ENCODE results near the gene OR6V1.

DNA sequence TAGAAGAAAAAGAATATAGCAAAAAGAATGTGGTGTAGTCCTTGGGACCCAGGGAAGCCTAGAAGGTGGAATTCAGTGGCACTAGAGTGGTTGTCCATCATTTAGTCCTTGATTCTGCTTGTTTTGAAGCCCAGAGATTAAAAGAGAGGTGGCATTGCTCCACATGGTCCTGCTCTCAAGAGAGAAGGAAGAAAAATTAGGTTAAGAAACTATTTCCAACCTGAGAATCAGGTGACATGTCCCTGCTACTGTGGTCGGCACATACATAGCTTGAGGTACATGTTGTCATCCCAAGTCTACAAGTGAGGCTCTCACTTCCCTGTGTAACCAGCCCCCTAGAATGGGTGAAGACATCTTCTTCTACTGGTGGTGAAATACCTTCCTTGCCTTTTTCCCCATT, 25.1 kb upstream of the OR6V1 start, which contains the start of gene OR9A2:
- TF ChIP-seq, protein P1, sequence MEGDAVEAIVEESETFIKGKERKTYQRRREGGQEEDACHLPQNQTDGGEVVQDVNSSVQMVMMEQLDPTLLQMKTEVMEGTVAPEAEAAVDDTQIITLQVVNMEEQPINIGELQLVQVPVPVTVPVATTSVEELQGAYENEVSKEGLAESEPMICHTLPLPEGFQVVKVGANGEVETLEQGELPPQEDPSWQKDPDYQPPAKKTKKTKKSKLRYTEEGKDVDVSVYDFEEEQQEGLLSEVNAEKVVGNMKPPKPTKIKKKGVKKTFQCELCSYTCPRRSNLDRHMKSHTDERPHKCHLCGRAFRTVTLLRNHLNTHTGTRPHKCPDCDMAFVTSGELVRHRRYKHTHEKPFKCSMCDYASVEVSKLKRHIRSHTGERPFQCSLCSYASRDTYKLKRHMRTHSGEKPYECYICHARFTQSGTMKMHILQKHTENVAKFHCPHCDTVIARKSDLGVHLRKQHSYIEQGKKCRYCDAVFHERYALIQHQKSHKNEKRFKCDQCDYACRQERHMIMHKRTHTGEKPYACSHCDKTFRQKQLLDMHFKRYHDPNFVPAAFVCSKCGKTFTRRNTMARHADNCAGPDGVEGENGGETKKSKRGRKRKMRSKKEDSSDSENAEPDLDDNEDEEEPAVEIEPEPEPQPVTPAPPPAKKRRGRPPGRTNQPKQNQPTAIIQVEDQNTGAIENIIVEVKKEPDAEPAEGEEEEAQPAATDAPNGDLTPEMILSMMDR (IDR thresholded peaks at IDR 0.05), result no peak
- TF ChIP-seq EZH2 (IDR thresholded peaks at IDR 0.05; ENCODE audit: borderline replicate concordance, insufficient read depth, low read depth, low read length, poor library complexity, severe bottlenecking), result no peak

Data from B cell (primary cell).